Esophagus squamous epithelium (tissue), 5 donors: ENCODE measurements around the gene MED23. TPM values are rescaled to one million over a fixed set of nuclear protein-coding genes. Genes with fewer than 3 reads are reported as not detected.

Source experiments
- DNase-seq: peaks from one replicate; lab custom pipeline; 2025; lab: John Stamatoyannopoulos, UW
- H3K27ac ChIP-seq, 4 donors: fragments of 200-600 bp; sonication (generic); one replicate each; pipeline ENCODE4 v1.5.1; 2016 to 2019; ENCODE audit warnings: mild to moderate bottlenecking in 1 of 4
- H3K27me3 ChIP-seq, 4 donors: fragments of 200-600 bp; sonication (generic); 1 replicate in 3 of 4; 2 replicates in 1 of 4; pipeline versions ENCODE4 v1.5.1 to v1.6.0; 2017 to 2021; ENCODE audit warnings: antibody characterized with exemption in 1 of 4
- H3K36me3 ChIP-seq, 3 donors: fragments of 200-600 bp; sonication (generic); one replicate each; pipeline ENCODE4 v1.5.1; 2016 to 2019
- H3K4me1 ChIP-seq, 3 donors: fragments of 200-600 bp; sonication (generic); one replicate each; pipeline ENCODE4 v1.5.1; 2017 to 2019
- H3K4me3 ChIP-seq, 4 donors: fragments of 200-600 bp; sonication (generic); 1 replicate in 3 of 4; 2 replicates in 1 of 4; pipeline ENCODE4 v1.5.1; 2016 to 2019; ENCODE audit warnings: mild to moderate bottlenecking in 2 of 4, moderate library complexity in 1 of 4
- H3K9me3 ChIP-seq, 3 donors: fragments of 200-600 bp; sonication (generic); one replicate each; pipeline ENCODE4 v1.5.1; 2016 to 2019
- CTCF ChIP-seq, 6 experiments: fragments of 450-650 bp in 4 of 6; fragments of 200-600 bp in 2 of 6; sonication (generic) in 2 of 6; IDR thresholded peaks; one replicate each; pipeline ENCODE4 v1.5.1; 2016 to 2019; ENCODE audit warnings: antibody characterized with exemption in 6 of 6, mild to moderate bottlenecking in 4 of 6, moderate library complexity in 4 of 6
- POLR2A ChIP-seq, 4 donors: fragments of 450-650 bp; IDR thresholded peaks; one replicate each; pipeline ENCODE4 v1.6.1; 2017; ENCODE audit warnings: antibody characterized with exemption in 4 of 4, mild to moderate bottlenecking in 4 of 4, moderate library complexity in 3 of 4
- WGBS, 2 donors: methylation state at CpG; one replicate each; pipeline ENCODE4 v1.1.5; 2018; 5-methylcytosine and 5-hydroxymethylcytosine counted together
- intact Hi-C: fragments of 100-400 bp; cut with DNase I; formaldehyde crosslinking; loops from one replicate; pipeline ENCODE4 v1.15.0; 2022
- total RNA-seq, 4 donors: library from RNA; depleted of rRNA; stranded (reverse); fragments of >200 nt; gene quantifications; one replicate each; pipeline ENCODE4 v1.1.0, GENCODE V29; 2016
- donor health status: DM: yes; HTN: yes; CAD: no.

MED23 gene
- total RNA-seq, 4 donors from 2014 or later = 12.2 to 31.9 (median 20.1) TPM

- Histone ChIP-seq H3K9me3 (no peaks in the 10 kb centered on the region), H3K36me3 (no peaks in the 10 kb centered on the region), H3K4me3 (no peak overlapping the region), H3K4me1 (no peaks in the 10 kb centered on the region), H3K27ac (no peak overlapping the region), H3K27me3 (no peaks in the 10 kb centered on the region)
- WGBS, 2 donors = 75 to 95% methylated on average over 2 to 3 of the region's 3 CpGs
- TF ChIP-seq POLR2A (IDR thresholded peaks at IDR 0.05) (no peak), CTCF (IDR thresholded peaks at IDR 0.05) (no peak)
- DNase-seq = no peak
- intact Hi-C loops = no loop called here
These were observed 27.3 kb upstream of the MED23 start for GRCh38 chr6:131655387-131655786.

- DNase-seq = no peak
- intact Hi-C loops = no loop called here
- H3K27ac ChIP-seq = no peak overlapping the region
- H3K4me1 ChIP-seq = no peaks in the 10 kb centered on the region
- H3K9me3 ChIP-seq = no peaks in the 10 kb centered on the region
- WGBS, 2 donors = 76 to 88% methylated on average over 3 of the region's 3 CpGs
- no peaks in the 10 kb centered on the region for H3K36me3 ChIP-seq
- H3K4me3 ChIP-seq = no peak overlapping the region
- no peaks in the 10 kb centered on the region for H3K27me3 ChIP-seq
- no peak for TF ChIP-seq POLR2A (IDR thresholded peaks at IDR 0.05)
- no peak for TF ChIP-seq CTCF (IDR thresholded peaks at IDR 0.05)
These were observed 26.3 kb upstream of the MED23 start for GRCh38 chr6:131654326-131654725.

- WGBS, 2 donors = 41 to 47% methylated on average over 5 of the region's 5 CpGs
- intact Hi-C loops = no loop called here
- DNase-seq = no peak
These were observed 24.4 kb upstream of the MED23 start for GRCh38 chr6:131652472-131652871.

GRCh38 chr6:131651782-131652181 is 23.7 kb upstream of the MED23 start:
- no peak overlapping the region for H3K27ac ChIP-seq
- intact Hi-C loops = no loop called here
- no peaks in the 10 kb centered on the region for H3K4me1 ChIP-seq
- H3K4me3 ChIP-seq = no peak overlapping the region
- DNase-seq = no peak
- no peaks in the 10 kb centered on the region for H3K36me3 ChIP-seq
- TF ChIP-seq CTCF (IDR thresholded peaks at IDR 0.05) (no peak), POLR2A (IDR thresholded peaks at IDR 0.05) (no peak)
- H3K9me3 ChIP-seq = no peaks in the 10 kb centered on the region
- H3K27me3 ChIP-seq = no peaks in the 10 kb centered on the region

More at GRCh38 chr6:131652472-131652871, 24.4 kb upstream of the MED23 start:
- no peak overlapping the region for H3K27ac ChIP-seq
- no peak overlapping the region for H3K4me3 ChIP-seq
- no peaks in the 10 kb centered on the region for H3K4me1 ChIP-seq
- H3K9me3 ChIP-seq = no peaks in the 10 kb centered on the region
- no peaks in the 10 kb centered on the region for H3K36me3 ChIP-seq
- TF ChIP-seq POLR2A (IDR thresholded peaks at IDR 0.05) = no peak
- TF ChIP-seq CTCF (IDR thresholded peaks at IDR 0.05) = no peak
- H3K27me3 ChIP-seq = no peaks in the 10 kb centered on the region

- no peak overlapping the region for H3K4me3 ChIP-seq
- no peak for DNase-seq
- no peaks in the 10 kb centered on the region for H3K36me3 ChIP-seq
- TF ChIP-seq POLR2A (IDR thresholded peaks at IDR 0.05) (no peak), CTCF (IDR thresholded peaks at IDR 0.05) (no peak)
- intact Hi-C loops = no loop called here
- no peaks in the 10 kb centered on the region for H3K9me3 ChIP-seq
- no peak overlapping the region for H3K27ac ChIP-seq
- no peaks in the 10 kb centered on the region for H3K27me3 ChIP-seq
- no peaks in the 10 kb centered on the region for H3K4me1 ChIP-seq
These were observed 18.2 kb upstream of the MED23 start for GRCh38 chr6:131646249-131646670.
